Stomach (tissue), 9 donors: ENCODE results near the gene LRIT2. TPM values are rescaled to one million over a fixed set of nuclear protein-coding genes. Genes with fewer than 3 reads are reported as not detected.

Source experiments
- DNase-seq, 2 donors: peaks; one replicate each; pipeline versions ENCODE4 v3.0.0 to v3.0.0-alpha.2; 2013 to 2019
- H3K27ac ChIP-seq, 5 donors: fragments of 200-600 bp in 4 of 5; sonication (generic) in 4 of 5; one replicate each; pipeline ENCODE4 v1.5.1; 2013 to 2019; ENCODE audit warnings: mild to moderate bottlenecking in 1 of 5, moderate library complexity in 1 of 5
- H3K27me3 ChIP-seq, 3 donors: fragments of 200-600 bp; sonication (generic); one replicate each; pipeline ENCODE4 v1.5.1; 2017 to 2019; ENCODE audit warnings: mixed run types in 1 of 3
- H3K36me3 ChIP-seq, 4 donors: fragments of 200-600 bp; sonication (generic); 1 replicate in 3 of 4; 2 replicates in 1 of 4; pipeline ENCODE4 v1.5.1; 2016 to 2019
- H3K4me1 ChIP-seq, 4 donors: fragments of 200-600 bp; sonication (generic); one replicate each; pipeline ENCODE4 v1.5.1; 2016 to 2019
- H3K4me3 ChIP-seq, 4 donors: fragments of 200-600 bp; sonication (generic) in 3 of 4; one replicate each; pipeline ENCODE4 v1.5.1; 2016 to 2019; ENCODE audit warnings: mild to moderate bottlenecking in 1 of 4
- H3K9me3 ChIP-seq, 4 donors: fragments of 200-600 bp; sonication (generic); one replicate each; pipeline ENCODE4 v1.5.1; 2016 to 2019
- CTCF ChIP-seq, 7 experiments: fragments of 450-650 bp in 4 of 7; fragments of 200-600 bp in 3 of 7; sonication (generic) in 3 of 7; IDR thresholded peaks; one replicate each; pipeline ENCODE4 v1.5.1; 2016 to 2019; ENCODE audit warnings: antibody characterized with exemption in 7 of 7, control low read depth in 2 of 7, mild to moderate bottlenecking in 1 of 7
- EP300 ChIP-seq: sonication (generic); formaldehyde crosslinking; IDR thresholded peaks from one replicate; pipeline ENCODE4 v1.6.1; 2017; ENCODE audit warnings: antibody characterized with exemption
- POLR2A ChIP-seq, 4 donors: fragments of 450-650 bp; IDR thresholded peaks; one replicate each; pipeline ENCODE4 v1.6.1; 2016; ENCODE audit warnings: antibody characterized with exemption in 4 of 4, control low read depth in 2 of 4, mild to moderate bottlenecking in 1 of 4, moderate library complexity in 1 of 4
- POLR2AphosphoS5 ChIP-seq, 3 donors: sonication (generic); formaldehyde crosslinking; IDR thresholded peaks; one replicate each; pipeline ENCODE4 v1.6.1; 2016; ENCODE audit warnings: antibody characterized with exemption in 3 of 3
- WGBS, 5 donors: extraction: QIAGEN DNeasy Blood & Tissue Kit in 3 of 5; methylation state at CpG; one replicate each; pipeline versions ENCODE4 v1.1.5 to v1.1.7; 2013 to 2018; 5-methylcytosine and 5-hydroxymethylcytosine counted together
- intact Hi-C: fragments of 100-400 bp; cut with DNase I; formaldehyde crosslinking; loops from one replicate; pipeline ENCODE4 v1.15.1; 2023; ENCODE audit warnings: low total_unique reads
- polyA plus RNA-seq, 3 donors: library from polyadenylated mRNA; stranded (reverse); fragments of 200-250 nt; gene quantifications; one replicate each; pipeline ENCODE4 v1.2.3, GENCODE V29; 2013
- total RNA-seq, 5 donors: library from RNA; depleted of rRNA; stranded (reverse); fragments of >200 nt; gene quantifications; one replicate each; pipeline versions ENCODE4 v1.1.0 to v1.2.3, GENCODE V29; 2014 to 2016
- donor health status: healthy with polysubstance abuse.
- donor health status: Bipolar disorder and iron deficiency.
- donor health status: healthy.

Gene LRIT2
- total and polyA plus RNA-seq, 8 donors, result not detected

GRCh38 chr10:84194424-84195043 lies 30.8 kb downstream of the LRIT2 start, which contains the start of gene CDHR1:
Gene CDHR1, plus strand, starts transcription at chr10:84194537. Its CDS starts 224 bp downstream, at chr10:84194761.
- DNase-seq, result peak in 1 of 2 donors; percentile 63
- Histone ChIP-seq H3K27me3 (peaks cover 0 to 78% (median 38%) of the 10 kb centered on the region in 3 donors), H3K27ac (no peak within 1 kb of the TSS), H3K9me3 (no peaks in the 10 kb centered on the region), H3K36me3 (no peaks in the 10 kb centered on the region), H3K4me1 (peaks cover 9 to 33% (median 17%) of the 10 kb centered on the region in 4 donors), H3K4me3 (peak within 1 kb of the TSS; percentile 49 to 56 (median 52))
- intact Hi-C loops, result no loop called here
- WGBS, 5 donors, result 0 to 3% (median 1%) methylated on average over 6 to 60 of the region's 61 CpGs
- TF ChIP-seq EP300, result no peak
- no peak for TF ChIP-seq POLR2A (IDR thresholded peaks at IDR 0.05)
- no peak for TF ChIP-seq POLR2AphosphoS5 (IDR thresholded peaks at IDR 0.05)
- no peak for TF ChIP-seq CTCF (IDR thresholded peaks at IDR 0.05)

GRCh38 chr10:84193846-84194423 lies 31.4 kb downstream of the LRIT2 start:
- H3K27ac ChIP-seq, result no peak overlapping the region
- 21 to 40% (median 31%) methylated on average over 3 to 5 of the region's 5 CpGs for WGBS, 5 donors
- no peak for TF ChIP-seq CTCF (IDR thresholded peaks at IDR 0.05)
- TF ChIP-seq POLR2A (IDR thresholded peaks at IDR 0.05), result no peak
- TF ChIP-seq EP300, result no peak
- TF ChIP-seq POLR2AphosphoS5 (IDR thresholded peaks at IDR 0.05), result no peak
- peaks cover 0 to 82% (median 38%) of the 10 kb centered on the region in 3 donors for H3K27me3 ChIP-seq
- peaks cover 9 to 33% (median 17%) of the 10 kb centered on the region in 4 donors for H3K4me1 ChIP-seq
- H3K9me3 ChIP-seq, result no peaks in the 10 kb centered on the region
- H3K36me3 ChIP-seq, result no peaks in the 10 kb centered on the region
- intact Hi-C loops, result no loop called here
- H3K4me3 ChIP-seq, result peak overlapping the region; percentile 49 to 56 (median 52)
- DNase-seq, result no peak

GRCh38 chr10:84193327-84193726 lies 32.0 kb downstream of the LRIT2 start:
- H3K27me3 ChIP-seq, result peaks cover 0 to 88% (median 38%) of the 10 kb centered on the region in 3 donors
- 91 to 98% (median 94%) methylated on average over 2 of the region's 2 CpGs for WGBS, 5 donors
- no peaks in the 10 kb centered on the region for H3K9me3 ChIP-seq
- H3K4me3 ChIP-seq, result no peak overlapping the region
- H3K27ac ChIP-seq, result no peak overlapping the region
- TF ChIP-seq POLR2AphosphoS5 (IDR thresholded peaks at IDR 0.05), result no peak
- TF ChIP-seq CTCF (IDR thresholded peaks at IDR 0.05), result no peak
- TF ChIP-seq EP300, result no peak
- TF ChIP-seq POLR2A (IDR thresholded peaks at IDR 0.05), result no peak
- DNase-seq, result no peak
- intact Hi-C loops, result no loop called here
- peaks cover 9 to 33% (median 17%) of the 10 kb centered on the region in 4 donors for H3K4me1 ChIP-seq
- H3K36me3 ChIP-seq, result no peaks in the 10 kb centered on the region

GRCh38 chr10:84191106-84191505 lies 34.2 kb downstream of the LRIT2 start:
- Histone ChIP-seq H3K27me3 (peaks cover 0 to 75% (median 30%) of the 10 kb centered on the region in 3 donors), H3K4me3 (no peak overlapping the region), H3K36me3 (no peaks in the 10 kb centered on the region), H3K27ac (no peak overlapping the region), H3K4me1 (peaks cover 9 to 22% (median 17%) of the 10 kb centered on the region in 4 donors), H3K9me3 (no peaks in the 10 kb centered on the region)
- no peak for DNase-seq
- WGBS, 5 donors, result 56 to 78% (median 70%) methylated on average over 3 to 5 of the region's 5 CpGs
- intact Hi-C loops, result no loop called here
- TF ChIP-seq POLR2AphosphoS5 (IDR thresholded peaks at IDR 0.05) (no peak), CTCF (IDR thresholded peaks at IDR 0.05) (no peak), POLR2A (IDR thresholded peaks at IDR 0.05) (no peak), EP300 (no peak)
